Hepatocyte (in vitro differentiated cells): ENCODE data around the gene TMOD1. TPM values are rescaled to one million over a fixed set of nuclear protein-coding genes. Genes with fewer than 3 reads are reported as not detected.

ENCODE experiments used
- DNase-seq: peaks from one replicate; pipeline ENCODE4 v3.0.0-alpha.2; 2016; ENCODE audit warnings: low spot score
- H2AFZ ChIP-seq: fragments of 200-600 bp; sonication (generic); 2 replicates; pipeline ENCODE4 v1.6.0; 2016; ENCODE audit warnings: antibody characterized with exemption, mild to moderate bottlenecking
- H3K27ac ChIP-seq: fragments of 200-600 bp; sonication (generic); 2 replicates; pipeline ENCODE4 v1.5.1; 2016; ENCODE audit warnings: mild to moderate bottlenecking
- H3K27me3 ChIP-seq: fragments of 200-600 bp; sonication (generic); 2 replicates; pipeline ENCODE4 v1.6.1; 2016
- H3K36me3 ChIP-seq: fragments of 200-600 bp; sonication (generic); replicated peaks from 2 replicates; pipeline ENCODE4 v1.5.1; 2016; ENCODE audit warnings: low read depth; ENCODE audit not compliant: insufficient read depth
- H3K4me1 ChIP-seq: fragments of 200-600 bp; sonication (generic); 2 replicates; pipeline ENCODE4 v1.5.1; 2016; ENCODE audit warnings: mild to moderate bottlenecking, moderate library complexity; ENCODE audit not compliant: insufficient read depth
- H3K4me2 ChIP-seq: fragments of 200-600 bp; sonication (generic); 2 replicates; pipeline ENCODE4 v1.6.0; 2016
- H3K4me3 ChIP-seq: fragments of 200-600 bp; sonication (generic); 2 replicates; pipeline ENCODE4 v1.5.1; 2016; ENCODE audit warnings: mild to moderate bottlenecking
- H3K79me2 ChIP-seq: fragments of 200-600 bp; sonication (generic); 2 replicates; pipeline ENCODE4 v1.6.0; 2017; ENCODE audit warnings: mild to moderate bottlenecking
- H3K9me2 ChIP-seq: fragments of 200-600 bp; sonication (generic); replicated peaks from 2 replicates; pipeline ENCODE4 v1.6.0; 2017; ENCODE audit warnings: mild to moderate bottlenecking; ENCODE audit not compliant: insufficient read depth
- H3K9me3 ChIP-seq: fragments of 200-600 bp; sonication (generic); 2 replicates; pipeline ENCODE4 v1.5.1; 2016; ENCODE audit warnings: low read depth, mild to moderate bottlenecking
- H4K20me1 ChIP-seq: fragments of 200-600 bp; sonication (generic); 2 replicates; pipeline ENCODE4 v1.6.0; 2016; ENCODE audit warnings: mild to moderate bottlenecking; ENCODE audit not compliant: insufficient read depth, poor library complexity, severe bottlenecking
- CTCF ChIP-seq: fragments of 200-600 bp; sonication (generic); IDR thresholded peaks from 2 replicates; pipeline ENCODE4 v1.5.1; 2016; ENCODE audit warnings: antibody characterized with exemption, mild to moderate bottlenecking; ENCODE audit not compliant: poor library complexity
- EZH2 ChIP-seq: fragments of 200-600 bp; sonication (generic); IDR thresholded peaks from 2 replicates; pipeline ENCODE4 v1.6.1; 2016; ENCODE audit warnings: antibody characterized with exemption, mild to moderate bottlenecking, borderline replicate concordance
- EZH2phosphoT487 ChIP-seq: fragments of 200-600 bp; sonication (generic); IDR thresholded peaks from one replicate; pipeline ENCODE4 v1.6.1; 2018; ENCODE audit warnings: antibody characterized with exemption, mild to moderate bottlenecking, low read depth, moderate library complexity; ENCODE audit not compliant: unreplicated experiment, severe bottlenecking
- WGBS: methylation state at CpG from one replicate; pipeline ENCODE4 v1.1.6; 2016; ENCODE audit warnings: low lambda C conversion rate; ENCODE audit errors: missing lambda C conversion rate; 5-methylcytosine and 5-hydroxymethylcytosine counted together
- polyA plus RNA-seq: library from polyadenylated mRNA; unstranded; fragments of >200 nt; fragmentation: Nextera tagmentation; extraction: Ambion mirVana; gene quantifications from 2 replicates; pipeline ENCODE4 v1.2.1, GENCODE V29; 2016
- total RNA-seq: library from RNA; depleted of rRNA; stranded (reverse); fragments of >200 nt; gene quantifications from 2 replicates; pipeline ENCODE4 v1.2.3, GENCODE V29; 2014

TMOD1 gene
- total and polyA plus RNA-seq, 2 experiments from 2014 or later, result 0.47 to 3.5 TPM

GRCh38 chr9:97545486-97545885, 44.0 kb downstream of the TMOD1 start:
- no peak for TF ChIP-seq EZH2phosphoT487
- TF ChIP-seq EZH2, result no peak
- TF ChIP-seq CTCF, result no peak
- Histone ChIP-seq H3K79me2 (no peaks in the 10 kb centered on the region), H3K27ac (no peak overlapping the region), H3K36me3 (no peaks in the 10 kb centered on the region), H3K4me3 (no peak overlapping the region), H3K9me2 (no peaks in the 10 kb centered on the region), H3K9me3 (no peaks in the 10 kb centered on the region), H2AFZ (no peak overlapping the region), H4K20me1 (no peaks in the 10 kb centered on the region), H3K27me3 (no peaks in the 10 kb centered on the region), H3K4me1 (no peaks in the 10 kb centered on the region), H3K4me2 (no peak overlapping the region)
- no peak for DNase-seq
- 74% methylated on average over 8 of the region's 8 CpGs for WGBS

DNA sequence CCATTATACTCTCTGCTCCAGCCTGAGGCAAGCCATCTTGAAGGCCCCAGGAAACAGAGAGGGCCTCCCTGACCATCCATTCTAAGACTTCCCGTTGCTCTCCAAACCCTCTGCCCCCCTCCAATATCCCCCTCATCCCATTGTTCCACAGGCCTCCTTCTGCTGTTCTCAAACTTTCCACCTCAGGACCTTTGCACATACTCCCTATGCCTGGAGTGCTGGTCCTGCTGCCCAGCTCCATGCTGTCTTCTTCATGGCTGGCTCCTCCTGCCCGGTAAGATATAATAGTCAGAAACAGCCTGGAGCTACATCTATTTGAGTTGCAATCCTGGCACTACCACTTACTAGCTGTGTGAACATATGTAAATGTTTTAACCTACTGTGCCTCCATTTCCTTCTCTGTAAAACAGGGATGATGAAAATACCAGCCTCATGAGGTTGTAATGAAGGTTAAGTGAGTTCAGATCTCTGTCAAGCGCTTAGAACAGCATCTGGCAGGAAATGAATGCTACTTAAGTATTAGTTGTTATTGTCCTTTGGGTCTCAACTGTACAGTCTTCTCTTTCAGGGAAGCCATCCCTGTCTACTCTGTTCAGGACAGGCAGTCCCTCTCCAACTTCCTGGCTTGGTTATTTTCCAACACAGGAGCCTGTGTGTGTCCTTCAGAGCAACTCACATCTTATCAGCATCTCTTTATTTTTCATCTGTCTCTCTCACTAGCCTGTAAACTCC, 45.8 kb downstream of the TMOD1 start:
- DNase-seq, result no peak
- 83% methylated on average over 3 of the region's 3 CpGs for WGBS
- no peak overlapping the region for H2AFZ ChIP-seq
- H3K4me3 ChIP-seq, result no peak overlapping the region
- H4K20me1 ChIP-seq, result no peaks in the 10 kb centered on the region
- no peak for TF ChIP-seq EZH2phosphoT487
- no peak for TF ChIP-seq EZH2
- no peak for TF ChIP-seq CTCF
- H3K4me1 ChIP-seq, result no peaks in the 10 kb centered on the region
- H3K9me3 ChIP-seq, result no peaks in the 10 kb centered on the region
- H3K79me2 ChIP-seq, result no peaks in the 10 kb centered on the region
- no peak overlapping the region for H3K4me2 ChIP-seq
- no peaks in the 10 kb centered on the region for H3K9me2 ChIP-seq
- H3K36me3 ChIP-seq, result no peaks in the 10 kb centered on the region
- no peak overlapping the region for H3K27ac ChIP-seq
- H3K27me3 ChIP-seq, result no peaks in the 10 kb centered on the region

DNA sequence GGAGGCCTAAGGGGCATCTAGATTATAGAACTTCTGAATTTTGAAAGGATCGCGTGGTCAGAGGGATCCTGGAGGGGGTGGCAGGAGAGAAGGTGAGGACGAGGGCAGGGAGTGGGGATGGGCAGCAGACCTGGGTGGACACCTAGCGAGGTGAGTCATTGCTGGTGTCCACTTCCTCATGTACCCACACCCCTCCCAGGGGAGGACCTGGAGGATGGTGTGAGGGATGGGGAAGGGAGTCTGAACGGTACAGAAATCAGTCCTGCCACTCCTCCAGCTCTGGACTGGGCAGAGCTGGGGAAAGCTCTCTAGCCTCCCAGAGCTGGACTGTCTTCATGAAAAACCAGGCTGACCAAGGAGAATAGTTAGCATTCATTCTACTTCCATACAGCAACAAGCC, 46.9 kb downstream of the TMOD1 start:
- Histone ChIP-seq H3K9me3 (no peaks in the 10 kb centered on the region), H3K79me2 (no peaks in the 10 kb centered on the region), H4K20me1 (no peaks in the 10 kb centered on the region), H3K9me2 (no peaks in the 10 kb centered on the region), H3K4me1 (no peaks in the 10 kb centered on the region), H3K36me3 (no peaks in the 10 kb centered on the region), H2AFZ (no peak overlapping the region), H3K27me3 (no peaks in the 10 kb centered on the region), H3K4me2 (no peak overlapping the region), H3K4me3 (no peak overlapping the region), H3K27ac (no peak overlapping the region)
- WGBS, result 86% methylated on average over 5 of the region's 5 CpGs
- TF ChIP-seq CTCF (no peak), EZH2 (no peak), EZH2phosphoT487 (no peak)
- DNase-seq, result no peak
